Loucy (cell line): ENCODE measurements around the gene CASK.

Experiments used
- H2AFZ ChIP-seq: fragments of 200-600 bp; sonication (generic); 2 replicates; pipeline ENCODE4 v1.6.0; 2016; ENCODE audit warnings: antibody characterized with exemption, mild to moderate bottlenecking, low read length, moderate library complexity
- H3F3A ChIP-seq: fragments of 200-600 bp; 2 replicates; pipeline ENCODE4 v1.6.0; 2016; ENCODE audit warnings: antibody characterized with exemption, low read depth, mild to moderate bottlenecking
- H3K27me3 ChIP-seq: fragments of 200-600 bp; sonication (generic); 2 replicates; pipeline ENCODE4 v1.6.1; 2014; ENCODE audit warnings: low read length, mild to moderate bottlenecking; ENCODE audit not compliant: insufficient read depth, poor library complexity, severe bottlenecking
- H3K36me3 ChIP-seq: fragments of 200-600 bp; sonication (generic); 2 replicates; pipeline ENCODE4 v1.6.1; 2016; ENCODE audit warnings: low read length; ENCODE audit not compliant: insufficient read depth
- H3K4me1 ChIP-seq: fragments of 200-600 bp; sonication (generic); 2 replicates; pipeline ENCODE4 v1.5.1; 2014; ENCODE audit warnings: low read length, mild to moderate bottlenecking; ENCODE audit not compliant: insufficient read depth, poor library complexity, severe bottlenecking
- H3K4me2 ChIP-seq: fragments of 200-600 bp; sonication (generic); 2 replicates; pipeline ENCODE4 v1.6.0; 2014; ENCODE audit warnings: antibody characterized with exemption, low read length, low read depth, mild to moderate bottlenecking; ENCODE audit not compliant: poor library complexity, severe bottlenecking
- H3K4me3 ChIP-seq: fragments of 200-600 bp; sonication (generic); 2 replicates; pipeline ENCODE4 v1.5.1; 2014; ENCODE audit warnings: low read length, mild to moderate bottlenecking, mixed read lengths; ENCODE audit not compliant: poor library complexity, severe bottlenecking
- H3K79me2 ChIP-seq: fragments of 200-600 bp; sonication (generic); 2 replicates; pipeline ENCODE4 v1.6.1; 2014; ENCODE audit warnings: low read length; ENCODE audit not compliant: insufficient read depth
- H3K9ac ChIP-seq: fragments of 200-600 bp; sonication (generic); 2 replicates; pipeline ENCODE4 v1.6.0; 2014; ENCODE audit warnings: mild to moderate bottlenecking, low read depth, low read length, moderate library complexity; ENCODE audit not compliant: poor library complexity, severe bottlenecking
- H3K9me2 ChIP-seq: fragments of 200-600 bp; sonication (generic); replicated peaks from 2 replicates; pipeline ENCODE4 v1.6.1; 2016; ENCODE audit warnings: low read depth, low read length, mixed read lengths
- H3K9me3 ChIP-seq: fragments of 200-600 bp; sonication (generic); 2 replicates; pipeline ENCODE4 v1.6.1; 2014; ENCODE audit warnings: mild to moderate bottlenecking, antibody characterized with exemption, low read length, low read depth; ENCODE audit not compliant: insufficient read depth
- H4K20me1 ChIP-seq: fragments of 200-600 bp; sonication (generic); 2 replicates; pipeline ENCODE4 v1.6.0; 2014; ENCODE audit warnings: antibody characterized with exemption, low read length, mild to moderate bottlenecking; ENCODE audit not compliant: insufficient read depth, poor library complexity, severe bottlenecking
- EZH2phosphoT487 ChIP-seq: fragments of 200-600 bp; IDR thresholded peaks from 2 replicates; pipeline ENCODE4 v1.6.1; 2018; ENCODE audit warnings: antibody characterized with exemption, mild to moderate bottlenecking, moderate library complexity, borderline replicate concordance
- TF ChIP-seq, protein P1 (sequence below): fragments of 200-600 bp; sonication (generic); conservative IDR thresholded peaks from 2 replicates; pipeline ENCODE4 v1.5.1; 2014; ENCODE audit warnings: mild to moderate bottlenecking, antibody characterized with exemption, low read length

The CASK gene

DNA sequence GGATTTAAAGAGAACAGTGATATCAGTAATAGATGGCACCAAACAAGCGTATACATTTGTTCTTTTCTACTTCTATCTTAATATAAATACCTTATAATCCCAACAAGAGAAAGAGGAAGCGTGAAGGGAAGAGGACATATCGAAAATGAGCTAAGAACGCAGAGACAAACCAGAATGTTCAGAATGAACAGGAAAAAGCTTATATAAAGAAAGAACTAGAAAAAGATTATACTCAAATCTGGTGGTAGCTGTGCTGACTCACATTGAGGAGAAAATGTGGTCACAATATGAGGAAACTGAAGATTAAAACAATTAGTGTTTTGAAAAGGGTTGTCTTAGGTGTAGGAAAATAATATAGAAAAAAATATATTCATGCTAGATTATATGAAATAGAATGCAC, 236.6 kb downstream of the CASK start:
- Histone ChIP-seq H3K9me2 (no peaks in the 10 kb centered on the region), H3K79me2 (no peaks in the 10 kb centered on the region), H3K36me3 (no peaks in the 10 kb centered on the region), H3K9ac (no peak overlapping the region), H3K27me3 (no peaks in the 10 kb centered on the region), H3K4me1 (no peaks in the 10 kb centered on the region), H3F3A (no peaks in the 10 kb centered on the region), H4K20me1 (no peaks in the 10 kb centered on the region), H3K4me3 (no peak overlapping the region), H2AFZ (no peak overlapping the region), H3K4me2 (no peak overlapping the region), H3K9me3 (no peaks in the 10 kb centered on the region)
- TF ChIP-seq, protein P1, sequence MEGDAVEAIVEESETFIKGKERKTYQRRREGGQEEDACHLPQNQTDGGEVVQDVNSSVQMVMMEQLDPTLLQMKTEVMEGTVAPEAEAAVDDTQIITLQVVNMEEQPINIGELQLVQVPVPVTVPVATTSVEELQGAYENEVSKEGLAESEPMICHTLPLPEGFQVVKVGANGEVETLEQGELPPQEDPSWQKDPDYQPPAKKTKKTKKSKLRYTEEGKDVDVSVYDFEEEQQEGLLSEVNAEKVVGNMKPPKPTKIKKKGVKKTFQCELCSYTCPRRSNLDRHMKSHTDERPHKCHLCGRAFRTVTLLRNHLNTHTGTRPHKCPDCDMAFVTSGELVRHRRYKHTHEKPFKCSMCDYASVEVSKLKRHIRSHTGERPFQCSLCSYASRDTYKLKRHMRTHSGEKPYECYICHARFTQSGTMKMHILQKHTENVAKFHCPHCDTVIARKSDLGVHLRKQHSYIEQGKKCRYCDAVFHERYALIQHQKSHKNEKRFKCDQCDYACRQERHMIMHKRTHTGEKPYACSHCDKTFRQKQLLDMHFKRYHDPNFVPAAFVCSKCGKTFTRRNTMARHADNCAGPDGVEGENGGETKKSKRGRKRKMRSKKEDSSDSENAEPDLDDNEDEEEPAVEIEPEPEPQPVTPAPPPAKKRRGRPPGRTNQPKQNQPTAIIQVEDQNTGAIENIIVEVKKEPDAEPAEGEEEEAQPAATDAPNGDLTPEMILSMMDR: no peak
- TF ChIP-seq EZH2phosphoT487: no peak

DNA sequence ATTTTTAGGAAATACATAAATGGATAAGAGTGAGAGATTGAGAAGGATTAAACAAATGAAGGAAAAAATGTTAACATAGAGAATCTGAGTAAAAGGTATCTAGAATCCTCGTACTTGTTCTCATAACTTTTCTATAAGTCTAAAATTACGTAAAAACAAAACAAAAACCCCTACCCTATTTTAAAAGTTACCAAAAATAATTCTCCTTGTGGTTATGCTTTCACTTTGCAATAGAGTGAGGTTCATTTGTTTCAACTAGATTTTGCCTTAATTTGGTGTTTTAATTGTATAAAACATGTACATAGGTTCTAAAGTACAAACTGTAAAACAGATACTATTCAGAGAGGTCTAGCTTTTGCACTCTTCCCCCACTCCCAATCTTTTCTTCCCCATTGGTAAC, 238.4 kb downstream of the CASK start:
- H3K9me3 ChIP-seq: no peaks in the 10 kb centered on the region
- no peak overlapping the region for H2AFZ ChIP-seq
- H4K20me1 ChIP-seq: no peaks in the 10 kb centered on the region
- H3F3A ChIP-seq: no peaks in the 10 kb centered on the region
- H3K4me2 ChIP-seq: no peak overlapping the region
- no peak overlapping the region for H3K4me3 ChIP-seq
- no peaks in the 10 kb centered on the region for H3K79me2 ChIP-seq
- H3K36me3 ChIP-seq: no peaks in the 10 kb centered on the region
- TF ChIP-seq EZH2phosphoT487: no peak
- TF ChIP-seq, protein P1: no peak
- H3K9ac ChIP-seq: no peak overlapping the region
- H3K9me2 ChIP-seq: no peaks in the 10 kb centered on the region
- no peaks in the 10 kb centered on the region for H3K4me1 ChIP-seq
- no peaks in the 10 kb centered on the region for H3K27me3 ChIP-seq

DNA sequence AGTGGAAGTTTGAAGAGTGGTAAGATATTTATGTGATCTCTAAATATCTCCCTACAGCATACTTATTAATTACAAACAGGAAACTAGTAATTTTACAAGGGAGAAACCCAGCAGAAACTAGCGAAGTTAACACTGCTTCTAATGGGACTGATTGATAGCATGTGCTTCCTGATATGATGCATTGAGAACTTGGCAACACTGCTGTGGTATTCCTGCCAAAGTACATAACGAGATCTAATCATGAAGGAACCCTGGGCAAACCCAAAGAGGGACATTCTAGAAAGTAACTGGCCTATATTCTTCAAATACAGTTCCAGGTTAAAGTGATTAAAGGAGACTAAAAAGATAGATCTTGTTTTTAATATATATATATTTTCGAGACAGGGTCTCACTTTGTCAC, 239.2 kb downstream of the CASK start:
- Histone ChIP-seq H3K4me3 (no peak overlapping the region), H3K9me2 (no peaks in the 10 kb centered on the region), H2AFZ (no peak overlapping the region), H4K20me1 (no peaks in the 10 kb centered on the region), H3K9me3 (no peaks in the 10 kb centered on the region), H3K4me2 (no peak overlapping the region), H3K9ac (no peak overlapping the region), H3K36me3 (no peaks in the 10 kb centered on the region), H3K4me1 (no peaks in the 10 kb centered on the region), H3F3A (no peaks in the 10 kb centered on the region), H3K27me3 (no peaks in the 10 kb centered on the region), H3K79me2 (no peaks in the 10 kb centered on the region)
- no peak for TF ChIP-seq EZH2phosphoT487
- TF ChIP-seq, protein P1: no peak
